Epithelial cell of proximal tubule (primary cell): ENCODE data around the gene PNPLA8. TPM values are rescaled to one million over a fixed set of nuclear protein-coding genes. Genes with fewer than 3 reads are reported as not detected.

ENCODE experiments used
- DNase-seq: peaks from one replicate; pipeline ENCODE4 v3.0.0-alpha.2; 2011; ENCODE audit warnings: low read depth
- H3K4me3 ChIP-seq: 2 replicates; pipeline ENCODE4 v1.5.1; 2011; ENCODE audit warnings: low read depth, mild to moderate bottlenecking, low read length
- CTCF ChIP-seq: conservative IDR thresholded peaks from 2 replicates; pipeline ENCODE4 v1.5.1; 2012; ENCODE audit warnings: low read depth, mild to moderate bottlenecking, low read length
- total RNA-seq: library from RNA; depleted of rRNA; stranded (reverse); fragments of >200 nt; gene quantifications from 2 replicates; pipeline ENCODE4 v1.2.3, GENCODE V29; 2015

Gene PNPLA8
- total RNA-seq, 1 donor from 2014 or later = 23.5 TPM

GRCh38 chr7:108528183-108528712, 2.3 kb upstream of the PNPLA8 start:
- DNase-seq = no peak
- TF ChIP-seq CTCF = no peak
- H3K4me3 ChIP-seq = no peak overlapping the region

GRCh38 chr7:108526768-108527017, 758 bp upstream of the PNPLA8 start:
- no peak for TF ChIP-seq CTCF
- peak overlapping the region; percentile 69 for H3K4me3 ChIP-seq
- DNase-seq = no peak

- DNase-seq = peak; percentile 66
- peak overlapping the region; percentile 69 for H3K4me3 ChIP-seq
- no peak for TF ChIP-seq CTCF
Measured at GRCh38 chr7:108525327-108525984, 479 bp downstream of the PNPLA8 start.

- no peak overlapping the region for H3K4me3 ChIP-seq
- DNase-seq = no peak
- no peak for TF ChIP-seq CTCF
Measured at GRCh38 chr7:108522780-108523179, 3.2 kb downstream of the PNPLA8 start.

- no peak overlapping the region for H3K4me3 ChIP-seq
- no peak for DNase-seq
- TF ChIP-seq CTCF = no peak
Measured at GRCh38 chr7:108517951-108518350, 8.0 kb downstream of the PNPLA8 start.

- H3K4me3 ChIP-seq = no peak overlapping the region
- TF ChIP-seq CTCF = no peak
- no peak for DNase-seq
Measured at GRCh38 chr7:108515630-108516029, 10.3 kb downstream of the PNPLA8 start.

- DNase-seq = no peak
- no peak for TF ChIP-seq CTCF
- H3K4me3 ChIP-seq = no peak overlapping the region
Measured at GRCh38 chr7:108515013-108515412, 10.9 kb downstream of the PNPLA8 start.
